ENCODE data around the gene COL13A1.

GRCh38 chr10:70000262-70000661 is 198.6 kb downstream of the COL13A1 start:
- TF ChIP-seq PAX5 (IDR thresholded peaks at IDR 0.05; ENCODE audit: insufficient read depth, low read length, severe bottlenecking) (no peak), POLR2AphosphoS5 (IDR thresholded peaks at IDR 0.05; ENCODE audit: low read depth, low read length) (no peak)
